HT-29 (cell line): ENCODE measurements around the gene ING1. TPM values are rescaled to one million over a fixed set of nuclear protein-coding genes. Genes with fewer than 3 reads are reported as not detected.

ENCODE experiments used
- DNase-seq: peaks from one replicate; pipeline ENCODE4 v3.0.0-alpha.2; 2015; ENCODE audit warnings: low spot score
- total RNA-seq: library from RNA; depleted of rRNA; stranded (reverse); fragments of >200 nt; shearing (Covaris generic); gene quantifications from 2 replicates; pipeline ENCODE4 v1.2.3, GENCODE V29; 2014; rRNA removed

Gene ING1
- total RNA-seq, 1 experiment from 2014 or later, result 59.4 TPM

GRCh38 chr13:110770678-110771077 lies 57.2 kb downstream of the ING1 start:
- no peak for DNase-seq

- DNase-seq, result no peak
Observed at GRCh38 chr13:110771194-110771593, 57.7 kb downstream of the ING1 start.

- DNase-seq, result no peak
Observed at GRCh38 chr13:110772091-110772984, 58.8 kb downstream of the ING1 start.

Other genes with a start within 250 kb of the ING1 start
- gene RAB20, start 152.0 kb upstream of the ING1 start, total RNA-seq, result 145 and 147 TPM in 2 replicates
- 43.3 and 44.5 TPM in 2 replicates for gene NAXD, start 98.2 kb upstream of the ING1 start, total RNA-seq
- 88.3 and 107 TPM in 2 replicates for gene CARS2, start 7.6 kb upstream of the ING1 start, total RNA-seq
- 279 and 308 TPM in 2 replicates for gene ANKRD10, start 201.4 kb downstream of the ING1 start, total RNA-seq